ENCODE data around the gene CNIH3. TPM values are rescaled to one million over a fixed set of nuclear protein-coding genes. Genes with fewer than 3 reads are reported as not detected.

Gene CNIH3
- total RNA-seq, 1 donor from 2014 or later = 2.5 TPM

GRCh38 chr1:224789311-224789710 lies 173.2 kb downstream of the CNIH3 start:
- no peak for DNase-seq (ENCODE audit: low spot score)
- H3K4me1 Mint-ChIP-seq = no peaks in the 10 kb centered on the region
- no peak overlapping the region for H3K4me3 ChIP-seq
- H3K27me3 Mint-ChIP-seq (ENCODE audit: insufficient read depth, low read depth) = peaks cover 4% of the 10 kb centered on the region
- H3K36me3 Mint-ChIP-seq = no peaks in the 10 kb centered on the region
- no peaks in the 10 kb centered on the region for H3F3A ChIP-seq (ENCODE audit: low read depth)
- H3K9me3 Mint-ChIP-seq = no peaks in the 10 kb centered on the region
- no peaks in the 10 kb centered on the region for H4K20me1 ChIP-seq (ENCODE audit: low read depth)
- no peak for TF ChIP-seq EZH2 (IDR thresholded peaks at IDR 0.05)
- TF ChIP-seq EZH2phosphoT487 (IDR thresholded peaks at IDR 0.05) = no peak
- TF ChIP-seq, protein P1, sequence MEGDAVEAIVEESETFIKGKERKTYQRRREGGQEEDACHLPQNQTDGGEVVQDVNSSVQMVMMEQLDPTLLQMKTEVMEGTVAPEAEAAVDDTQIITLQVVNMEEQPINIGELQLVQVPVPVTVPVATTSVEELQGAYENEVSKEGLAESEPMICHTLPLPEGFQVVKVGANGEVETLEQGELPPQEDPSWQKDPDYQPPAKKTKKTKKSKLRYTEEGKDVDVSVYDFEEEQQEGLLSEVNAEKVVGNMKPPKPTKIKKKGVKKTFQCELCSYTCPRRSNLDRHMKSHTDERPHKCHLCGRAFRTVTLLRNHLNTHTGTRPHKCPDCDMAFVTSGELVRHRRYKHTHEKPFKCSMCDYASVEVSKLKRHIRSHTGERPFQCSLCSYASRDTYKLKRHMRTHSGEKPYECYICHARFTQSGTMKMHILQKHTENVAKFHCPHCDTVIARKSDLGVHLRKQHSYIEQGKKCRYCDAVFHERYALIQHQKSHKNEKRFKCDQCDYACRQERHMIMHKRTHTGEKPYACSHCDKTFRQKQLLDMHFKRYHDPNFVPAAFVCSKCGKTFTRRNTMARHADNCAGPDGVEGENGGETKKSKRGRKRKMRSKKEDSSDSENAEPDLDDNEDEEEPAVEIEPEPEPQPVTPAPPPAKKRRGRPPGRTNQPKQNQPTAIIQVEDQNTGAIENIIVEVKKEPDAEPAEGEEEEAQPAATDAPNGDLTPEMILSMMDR (IDR thresholded peaks at IDR 0.05) = no peak
- no peaks in the 10 kb centered on the region for H3K4me1 ChIP-seq
- no peaks in the 10 kb centered on the region for H3K27me3 ChIP-seq
- no peaks in the 10 kb centered on the region for H3K79me2 ChIP-seq (ENCODE audit: low read depth)
- no peaks in the 10 kb centered on the region for H3K36me3 ChIP-seq
- no peaks in the 10 kb centered on the region for H3K9me3 ChIP-seq (ENCODE audit: low read depth)
- H3K9ac ChIP-seq = no peak overlapping the region
- no peak overlapping the region for H3K4me3 Mint-ChIP-seq
- no peak overlapping the region for H2AFZ ChIP-seq (replicated peaks)
- H3K27ac ChIP-seq = no peak overlapping the region
- H3K4me2 ChIP-seq = no peak overlapping the region
- H3K27ac Mint-ChIP-seq = no peak overlapping the region

Other genes starting within 250 kb of the CNIH3 start
- 52.1 and 62.4 TPM in 2 replicates for gene WDR26, start 181.5 kb upstream of the CNIH3 start, total RNA-seq (ENCODE audit: low replicate concordance)